ENCODE data around the gene KNDC1.

KNDC1 gene

GRCh38 chr10:133190225-133190624 is 30.2 kb downstream of the KNDC1 start:
- DNase-seq (ENCODE audit: low read depth in 4 of 4, low spot score in 1 of 4) = no peak

- no peak for DNase-seq (ENCODE audit: low read depth in 4 of 4, low spot score in 1 of 4)
Measured at GRCh38 chr10:133191651-133192050, 31.6 kb downstream of the KNDC1 start.

DNA sequence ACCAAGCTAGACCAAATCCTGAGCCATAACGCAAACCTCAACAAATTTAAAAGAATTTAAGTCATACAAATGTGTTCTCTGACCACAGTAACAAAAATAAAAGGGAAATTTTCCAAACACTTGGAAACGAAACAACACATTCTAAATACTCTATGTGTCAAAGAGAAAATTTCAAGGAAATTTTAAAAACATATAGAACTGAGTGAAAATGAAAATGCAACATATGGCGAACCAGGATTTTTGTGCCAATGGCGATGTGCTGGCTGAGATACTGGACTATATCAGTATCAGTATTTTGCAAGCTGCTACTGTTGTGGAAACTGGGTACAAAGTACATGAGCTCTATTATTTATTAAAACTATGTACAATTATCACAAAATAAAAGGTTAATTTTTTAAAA is 34.1 kb downstream of the KNDC1 start:
- no peak for DNase-seq (ENCODE audit: low read depth in 4 of 4, low spot score in 1 of 4)

DNA sequence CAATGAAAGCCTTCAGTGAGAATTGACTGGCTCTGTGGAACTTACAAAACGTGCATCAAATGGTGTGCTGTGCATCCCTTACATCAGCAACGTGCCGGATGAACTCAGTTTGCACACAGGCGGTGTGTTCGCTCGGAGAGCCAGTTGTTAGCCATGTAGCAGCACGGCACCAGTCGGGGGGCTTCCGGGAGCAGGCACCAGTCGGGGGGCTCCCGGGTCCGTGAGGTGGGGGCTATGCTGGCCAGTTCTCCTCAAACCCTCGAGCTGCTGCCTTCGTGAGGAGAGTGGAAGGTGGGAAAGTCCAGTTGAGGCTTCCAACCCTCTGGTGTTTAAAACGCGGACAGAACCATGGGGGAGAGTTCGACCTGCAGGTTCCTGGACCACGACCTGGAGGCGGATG is 35.1 kb downstream of the KNDC1 start:
- DNase-seq (ENCODE audit: low read depth in 4 of 4, low spot score in 1 of 4) = no peak

- no peak for DNase-seq (ENCODE audit: low read depth in 4 of 4, low spot score in 1 of 4)
Measured at GRCh38 chr10:133195611-133196010, 35.6 kb downstream of the KNDC1 start.

GRCh38 chr10:133196221-133196915 is 36.3 kb downstream of the KNDC1 start:
- DNase-seq (ENCODE audit: low read depth in 4 of 4, low spot score in 1 of 4) = no peak

DNA sequence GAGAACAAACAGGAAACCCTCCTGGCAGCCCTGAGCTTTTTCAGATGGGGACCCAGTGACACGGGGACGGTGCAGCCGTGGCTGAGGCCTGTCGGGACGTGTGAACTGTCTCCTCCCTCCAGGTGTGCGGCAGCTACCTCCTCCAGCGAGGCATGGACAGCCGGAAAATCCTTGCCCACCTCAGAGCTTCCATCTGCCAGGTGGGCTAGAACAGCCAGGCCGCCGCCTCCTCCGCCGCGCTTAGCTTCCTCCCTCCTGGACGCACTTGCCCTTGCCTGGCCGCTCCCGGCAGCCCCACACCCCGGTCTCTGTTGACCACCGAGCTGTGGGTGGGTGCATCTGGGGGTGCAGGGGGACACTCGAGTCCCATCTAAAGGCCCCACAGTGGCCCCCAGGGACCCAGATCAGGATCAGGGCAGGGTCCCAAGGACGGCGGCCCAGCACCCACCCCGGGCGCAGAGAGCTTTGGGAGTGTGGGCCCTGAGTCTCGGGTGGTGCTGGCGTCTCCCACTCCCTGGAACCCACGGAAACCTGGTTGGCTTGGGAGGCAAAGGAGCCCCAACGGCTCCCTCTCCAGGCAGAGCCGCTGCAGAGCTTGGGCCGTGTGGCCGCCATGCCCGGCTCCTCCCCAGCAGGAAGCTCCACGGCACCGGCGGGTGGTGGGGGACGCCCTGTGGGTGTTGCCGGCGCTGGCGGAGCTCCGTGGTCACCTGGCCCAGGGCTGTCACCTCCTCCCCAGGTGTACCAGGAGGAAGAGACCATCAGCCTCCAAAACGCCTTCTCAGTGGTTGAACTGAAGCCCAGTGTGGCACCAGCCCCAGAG is 37.1 kb downstream of the KNDC1 start:
- no peak for DNase-seq (ENCODE audit: low read depth in 4 of 4, low spot score in 1 of 4)

DNA sequence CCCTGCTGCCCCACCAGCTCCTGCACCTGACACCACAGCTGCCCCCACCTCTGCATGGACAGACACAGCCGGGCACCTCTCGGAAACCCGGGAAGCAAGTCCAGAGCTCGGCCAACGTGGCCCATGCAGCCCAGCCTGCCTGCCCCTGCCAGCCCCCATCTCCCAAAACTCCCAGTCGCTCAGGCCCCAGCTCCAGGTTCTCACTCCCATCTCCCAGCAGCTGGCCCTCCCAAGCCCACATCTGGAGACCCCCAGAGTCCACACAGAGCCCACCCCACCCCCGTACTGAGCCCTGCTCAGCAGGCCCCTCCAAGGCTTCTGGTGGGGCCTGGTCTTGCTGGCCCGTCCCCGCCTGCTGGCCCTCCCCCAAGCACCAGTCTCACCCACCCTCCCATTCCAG is 37.8 kb downstream of the KNDC1 start:
- no peak for DNase-seq (ENCODE audit: low read depth in 4 of 4, low spot score in 1 of 4)

- DNase-seq (ENCODE audit: low read depth in 4 of 4, low spot score in 1 of 4) = no peak
Measured at GRCh38 chr10:133198206-133198605, 38.2 kb downstream of the KNDC1 start.

DNA sequence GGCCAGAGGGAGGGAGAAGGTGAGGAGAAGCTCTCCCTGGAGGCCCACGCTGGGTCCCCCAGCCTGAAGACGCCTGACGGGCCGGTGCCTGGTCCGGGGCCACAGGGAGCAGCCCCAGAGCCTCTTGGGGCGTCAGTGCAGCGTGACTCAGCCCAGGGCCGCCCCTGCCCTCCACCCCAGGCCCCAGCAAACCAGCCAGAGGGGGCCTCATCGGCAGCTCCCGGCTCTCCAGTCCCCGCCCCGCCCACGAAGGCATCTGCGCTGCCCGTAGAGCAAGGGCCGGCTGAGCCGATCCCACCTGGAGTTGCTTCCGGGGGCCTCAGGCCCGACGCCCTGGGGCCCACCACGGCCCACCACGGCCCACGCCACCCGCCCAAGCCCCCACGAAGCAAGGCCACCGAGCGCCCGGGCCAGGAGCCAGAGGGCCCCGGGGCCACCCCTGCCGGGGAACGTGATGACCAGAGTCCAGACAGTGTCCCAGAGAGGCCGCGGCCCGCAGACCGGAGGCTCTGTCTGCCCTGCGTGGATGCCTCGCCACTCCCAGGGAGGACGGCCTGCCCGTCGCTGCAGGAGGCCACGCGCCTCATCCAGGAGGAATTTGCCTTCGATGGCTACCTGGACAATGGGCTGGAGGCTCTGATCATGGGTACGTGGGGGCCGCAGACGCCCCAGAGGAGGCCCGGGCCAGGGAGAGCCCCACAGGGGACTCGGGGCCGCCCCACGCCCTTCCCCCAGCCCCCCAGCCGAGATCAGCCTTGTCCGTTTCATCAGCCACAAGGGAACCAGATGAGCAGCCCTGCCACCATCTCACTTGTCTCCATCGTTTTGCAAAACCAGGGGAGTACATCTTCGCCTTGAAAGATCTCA is 38.8 kb downstream of the KNDC1 start:
- no peak for DNase-seq (ENCODE audit: low read depth in 4 of 4, low spot score in 1 of 4)

- no peak for DNase-seq (ENCODE audit: low read depth in 4 of 4, low spot score in 1 of 4)
Measured at GRCh38 chr10:133199488-133199885, 39.5 kb downstream of the KNDC1 start.

- DNase-seq (ENCODE audit: low read depth in 4 of 4, low spot score in 1 of 4) = no peak
Measured at GRCh38 chr10:133199992-133200611, 40.1 kb downstream of the KNDC1 start.

- DNase-seq (ENCODE audit: low read depth in 4 of 4, low spot score in 1 of 4) = no peak
Measured at GRCh38 chr10:133200621-133201031, 40.6 kb downstream of the KNDC1 start.

DNA sequence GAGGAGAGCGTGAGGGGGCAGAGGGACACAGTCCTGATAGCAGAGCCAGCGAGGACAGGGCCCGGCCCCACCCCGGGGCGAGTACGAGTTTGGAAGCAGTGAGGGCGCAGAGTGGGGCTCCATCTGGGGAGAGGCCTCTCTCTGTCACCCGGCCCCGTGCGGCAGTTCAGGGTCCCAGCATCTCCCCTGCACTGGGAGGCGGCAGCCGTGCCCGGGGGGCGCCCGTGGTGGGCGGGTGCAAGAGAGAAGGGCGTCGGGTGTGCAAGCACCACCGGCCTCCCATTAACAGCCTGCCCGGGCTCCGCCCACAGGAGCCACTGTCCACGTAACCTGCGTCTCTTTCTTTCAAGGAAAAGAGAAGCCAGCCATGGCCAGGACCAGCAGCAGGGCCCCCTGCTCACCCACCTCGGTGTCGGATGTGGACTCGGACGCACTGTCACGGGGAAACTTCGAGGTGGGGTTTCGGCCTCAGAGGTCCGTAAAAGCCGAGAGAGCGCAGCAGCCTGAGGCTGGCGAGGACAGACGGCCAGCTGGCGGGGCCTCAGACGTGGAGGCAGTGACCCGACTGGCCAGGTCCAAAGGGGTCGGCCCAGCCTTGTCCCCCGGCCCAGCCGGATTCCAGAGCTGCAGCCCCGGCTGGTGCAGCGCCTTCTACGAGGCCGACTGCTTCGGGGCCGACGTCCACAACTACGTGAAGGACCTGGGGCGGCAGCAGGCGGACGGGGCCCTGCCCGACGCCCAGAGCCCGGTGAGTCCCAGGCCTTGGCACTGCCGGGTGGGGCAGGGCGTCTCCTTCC is 41.3 kb downstream of the KNDC1 start:
- no peak for DNase-seq (ENCODE audit: low read depth in 4 of 4, low spot score in 1 of 4)

DNA sequence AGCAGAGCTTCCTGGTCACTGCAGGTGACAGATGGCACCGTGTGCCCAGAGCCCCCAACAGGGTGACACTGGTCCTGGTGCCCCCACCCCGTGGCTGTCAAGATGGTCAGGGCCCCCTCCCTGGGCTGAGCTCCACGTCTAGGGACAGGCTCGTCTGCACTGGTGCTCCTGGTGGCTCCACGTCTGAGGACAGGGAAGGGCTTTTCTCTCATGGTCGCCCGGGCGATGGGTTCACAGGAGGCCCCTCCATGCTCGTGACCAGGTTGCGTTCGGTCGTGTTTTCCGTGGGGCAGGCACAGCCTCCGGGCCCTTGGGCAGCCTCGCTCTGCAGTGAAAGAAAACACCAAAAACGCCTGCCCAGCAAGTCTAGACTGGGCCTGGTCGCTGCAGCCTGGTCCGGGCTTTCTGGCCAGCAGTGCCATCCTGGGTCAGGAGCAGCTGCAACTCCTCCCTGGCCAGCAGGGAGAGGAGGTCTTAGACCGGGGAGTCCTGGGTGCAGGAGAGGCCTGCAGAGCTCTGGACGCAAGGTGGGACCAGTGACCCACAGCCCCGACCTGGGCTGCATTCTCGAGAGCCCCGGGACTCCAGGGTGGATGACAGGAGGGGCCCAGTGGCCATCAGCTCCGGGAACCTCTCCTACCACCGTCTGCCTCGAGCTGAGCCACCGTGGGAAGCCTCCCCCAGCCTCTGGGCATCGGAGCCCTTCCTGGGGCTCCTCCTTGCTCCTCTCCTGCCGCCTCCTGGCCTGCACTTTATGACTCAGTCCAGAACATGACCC is 42.1 kb downstream of the KNDC1 start:
- DNase-seq (ENCODE audit: low read depth in 4 of 4, low spot score in 1 of 4) = no peak

- DNase-seq (ENCODE audit: low read depth in 4 of 4, low spot score in 1 of 4) = no peak
Measured at GRCh38 chr10:133202778-133203651, 43.0 kb downstream of the KNDC1 start.

- DNase-seq (ENCODE audit: low read depth in 4 of 4, low spot score in 1 of 4) = no peak
Measured at GRCh38 chr10:133203652-133204195, 43.7 kb downstream of the KNDC1 start.

DNA sequence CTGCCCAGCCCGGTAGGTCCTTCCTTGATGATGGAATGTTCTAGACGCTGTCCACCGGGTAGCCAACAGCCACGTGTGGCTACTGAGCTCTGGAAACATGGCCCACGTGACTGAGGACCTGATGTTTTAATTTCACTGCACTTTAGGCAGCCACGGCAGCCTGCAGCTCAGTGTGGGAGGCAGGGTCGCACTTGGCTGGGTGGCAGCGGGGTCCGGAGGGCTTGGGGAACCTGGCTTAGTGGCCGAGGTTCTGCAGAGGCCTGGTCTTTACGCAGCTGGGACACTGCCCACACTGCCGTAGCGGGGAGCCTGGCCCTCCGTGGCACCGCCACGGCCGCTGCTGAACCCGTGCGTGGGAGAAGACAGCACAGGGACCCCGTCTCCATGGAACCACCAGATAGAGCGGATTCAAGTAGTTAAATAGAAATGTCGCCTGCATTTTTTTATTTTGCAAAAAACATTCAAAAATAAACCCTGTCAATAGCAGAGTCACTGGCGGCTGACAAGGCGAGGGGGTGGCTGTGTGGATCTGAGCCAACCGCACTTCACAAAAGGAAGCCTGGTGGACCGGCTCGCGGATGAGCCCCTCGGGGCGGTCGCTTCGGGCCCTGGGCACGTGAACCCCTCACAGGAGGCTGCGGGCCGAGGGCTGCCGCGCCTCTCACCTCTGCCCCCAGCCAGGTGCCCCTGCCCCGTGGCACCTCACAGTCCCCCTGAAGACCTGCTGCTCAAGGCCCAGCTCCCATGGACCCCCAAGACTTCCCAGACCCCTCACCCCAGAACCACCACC is 44.4 kb downstream of the KNDC1 start:
- no peak for DNase-seq (ENCODE audit: low read depth in 4 of 4, low spot score in 1 of 4)

Measured in stimulated activated CD4-positive, alpha-beta T cell treated with anti-CD3 and anti-CD28 coated beads, Interleukin-1b, Interleukin-23, amount 100 ng/mL, for 24 hours (primary cell).